COLO668 (cell line): Measurements from ENCODE around the gene RBMS3.

Source experiments
- DNase-seq: peaks from one replicate; lab custom pipeline; 2025; ENCODE audit not compliant: unreplicated experiment; lab: John Stamatoyannopoulos, UW

The RBMS3 gene

DNA sequence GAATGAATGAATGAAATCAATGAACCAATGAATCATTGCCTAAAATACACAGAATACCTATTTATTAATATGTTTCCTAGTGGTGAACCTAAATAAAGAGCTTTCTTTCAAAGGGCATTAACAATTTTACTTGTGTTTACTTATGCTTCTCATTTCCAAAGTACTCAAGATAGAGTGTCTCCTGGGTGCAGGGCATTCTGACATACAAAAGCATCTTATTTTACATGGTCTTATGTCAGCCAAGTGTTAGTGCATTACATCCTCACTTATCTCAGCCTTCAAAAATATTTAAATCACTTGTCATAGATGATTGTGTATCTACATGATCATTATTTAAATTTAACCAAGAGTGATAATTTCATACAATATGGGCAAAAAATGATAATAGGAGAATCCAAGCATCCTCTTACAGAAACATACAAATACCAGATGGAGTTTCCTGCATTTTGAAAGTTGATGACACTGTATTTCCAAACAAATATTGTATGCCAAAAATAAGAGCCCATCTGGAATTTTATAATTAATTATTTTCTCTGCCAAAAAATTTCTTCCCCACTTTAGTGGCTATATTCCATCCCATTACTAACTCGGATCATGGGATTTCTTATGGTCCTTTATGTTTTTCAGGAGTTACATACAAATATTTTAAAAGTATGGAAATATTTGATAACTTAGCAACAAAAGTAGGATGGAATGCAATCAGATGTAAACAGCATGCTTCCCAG, 279.0 kb downstream of the RBMS3 start:
- no peak for DNase-seq

DNA sequence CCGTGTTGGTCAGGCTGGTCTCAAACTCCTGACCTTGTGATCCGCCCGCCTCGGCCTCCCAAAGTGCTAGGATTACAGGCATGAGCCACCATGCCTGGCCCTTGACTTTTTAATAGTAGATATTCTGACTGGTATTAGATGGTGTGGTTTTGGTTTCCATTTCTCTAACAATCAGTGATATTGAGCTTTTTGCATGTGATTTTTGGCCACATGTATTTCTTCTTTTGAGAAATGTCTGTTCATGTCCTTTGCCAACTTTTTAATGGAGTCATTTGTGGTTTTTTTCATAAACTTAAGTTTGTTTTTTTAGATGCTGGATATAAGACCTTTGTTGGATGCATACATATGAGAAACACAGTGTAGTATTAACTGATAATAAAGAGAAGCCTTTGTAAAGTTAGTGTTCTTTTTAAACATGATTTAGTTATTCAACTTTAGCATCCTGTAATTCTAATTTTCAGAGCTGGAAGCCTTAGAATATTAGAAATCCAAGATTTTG, 280.8 kb downstream of the RBMS3 start:
- DNase-seq = no peak

DNA sequence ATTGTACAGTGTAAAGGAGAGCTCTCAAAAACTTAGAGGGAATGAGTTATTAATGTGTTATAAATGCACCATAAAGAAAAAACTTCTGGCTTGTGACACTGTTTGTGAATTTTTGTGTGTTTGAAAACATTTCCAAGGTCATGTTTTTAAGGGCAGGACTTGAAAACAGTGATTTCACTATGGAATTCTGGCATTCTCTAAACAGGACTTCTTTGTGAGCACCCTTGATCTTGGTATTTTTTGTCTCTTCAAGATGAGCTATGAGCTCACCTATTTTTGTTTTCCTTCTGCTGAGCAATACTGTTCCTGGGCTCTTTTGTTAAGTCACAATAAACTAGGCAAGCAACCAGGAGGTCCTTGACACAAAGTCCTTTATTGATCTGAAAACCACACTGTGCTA, 284.4 kb downstream of the RBMS3 start:
- DNase-seq = no peak

DNA sequence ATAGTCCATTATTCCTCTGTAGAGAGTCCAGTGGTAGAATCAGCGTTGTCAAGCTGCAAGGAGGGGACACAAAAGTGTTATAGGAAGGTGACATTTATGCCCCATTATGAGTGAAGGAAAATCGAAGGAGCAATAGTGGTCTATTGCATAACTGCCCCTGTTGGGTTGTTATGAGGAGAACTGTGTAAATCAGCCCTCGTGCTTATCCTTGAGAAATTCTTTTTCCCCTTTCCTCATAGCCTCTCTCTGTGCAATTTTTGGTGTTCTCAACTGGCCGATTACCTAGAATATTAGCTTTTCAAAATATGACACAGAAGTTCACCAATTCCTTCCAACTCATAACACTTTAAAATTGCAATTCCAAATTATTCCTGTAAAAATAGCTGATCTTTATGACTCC, 286.6 kb downstream of the RBMS3 start:
- DNase-seq = no peak

DNA sequence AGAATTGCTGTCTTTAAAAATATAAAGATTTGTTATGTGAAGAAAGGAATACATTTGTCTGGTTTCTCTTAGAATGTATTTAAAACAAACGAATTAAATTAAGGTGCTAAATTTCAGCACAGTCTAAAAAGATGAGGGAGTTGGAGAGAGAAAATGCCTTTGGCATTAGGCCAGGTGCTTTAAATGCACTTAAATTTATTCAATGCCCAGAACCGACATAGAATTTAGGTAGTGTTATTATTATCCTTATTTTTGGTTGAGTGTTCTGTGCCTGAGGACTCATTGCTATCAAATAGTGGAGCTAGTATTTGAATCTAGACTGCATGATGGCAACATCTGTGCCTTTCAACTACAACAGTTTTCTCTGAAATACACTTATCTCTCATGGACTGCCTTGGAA, 287.5 kb downstream of the RBMS3 start:
- no peak for DNase-seq

DNA sequence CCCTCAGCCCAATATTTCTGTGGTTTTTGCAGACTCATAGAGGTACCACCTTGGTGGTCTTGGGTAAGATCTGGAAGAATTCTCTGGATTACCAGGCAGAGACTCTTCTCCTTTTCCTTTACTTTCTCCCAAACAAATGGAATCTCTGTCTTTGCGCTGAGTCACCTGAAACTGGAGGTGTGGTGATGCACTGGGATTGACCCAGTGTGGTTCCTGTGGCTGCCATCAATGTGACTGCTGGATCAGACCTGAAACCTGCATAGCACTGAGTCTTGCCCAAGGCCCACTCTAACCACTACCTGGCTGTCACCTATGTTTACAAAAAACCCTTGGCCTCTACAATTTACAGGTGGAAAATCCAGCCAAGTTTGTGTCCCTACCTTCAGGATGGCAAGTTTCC, 295.3 kb downstream of the RBMS3 start:
- no peak for DNase-seq

DNA sequence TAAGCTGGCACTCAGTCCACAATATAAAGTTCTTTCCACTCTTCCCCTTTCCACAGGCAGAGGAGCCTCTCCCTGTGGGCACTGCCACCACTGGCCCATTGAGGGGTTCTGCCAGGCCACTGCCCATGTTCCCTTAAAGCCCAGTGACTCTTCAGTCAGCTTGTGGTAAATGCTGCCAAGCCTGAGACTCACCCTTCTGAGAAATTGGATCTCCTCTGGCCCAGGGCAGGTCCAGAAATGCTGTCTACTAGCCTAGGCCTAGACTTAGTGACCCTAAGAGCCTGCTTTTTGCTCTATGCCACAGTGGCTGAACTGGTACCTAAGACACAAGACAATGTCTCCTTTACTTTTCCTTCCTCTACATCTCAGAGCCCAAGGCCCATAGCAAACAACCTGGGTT, 295.8 kb downstream of the RBMS3 start:
- DNase-seq = no peak

DNA sequence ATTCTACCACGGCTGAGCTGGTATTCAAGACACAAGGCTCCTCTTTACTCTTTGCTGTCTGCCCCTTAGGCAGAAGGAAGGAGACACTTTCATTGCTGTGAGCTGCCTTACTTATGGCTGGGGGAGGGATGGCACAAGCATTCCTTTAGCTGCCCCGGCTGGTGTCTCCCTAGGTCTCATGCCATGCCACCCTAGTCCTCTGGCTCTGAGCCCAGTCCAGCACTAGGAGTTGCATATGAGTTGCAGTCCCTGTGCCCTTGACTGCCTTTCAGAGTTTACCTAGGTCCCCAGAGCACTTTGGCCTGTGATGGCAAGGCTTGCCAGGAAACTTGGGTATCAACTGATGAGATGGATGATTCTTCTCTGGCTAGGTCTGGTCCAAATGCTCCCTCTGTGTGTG, 296.4 kb downstream of the RBMS3 start:
- no peak for DNase-seq

DNA sequence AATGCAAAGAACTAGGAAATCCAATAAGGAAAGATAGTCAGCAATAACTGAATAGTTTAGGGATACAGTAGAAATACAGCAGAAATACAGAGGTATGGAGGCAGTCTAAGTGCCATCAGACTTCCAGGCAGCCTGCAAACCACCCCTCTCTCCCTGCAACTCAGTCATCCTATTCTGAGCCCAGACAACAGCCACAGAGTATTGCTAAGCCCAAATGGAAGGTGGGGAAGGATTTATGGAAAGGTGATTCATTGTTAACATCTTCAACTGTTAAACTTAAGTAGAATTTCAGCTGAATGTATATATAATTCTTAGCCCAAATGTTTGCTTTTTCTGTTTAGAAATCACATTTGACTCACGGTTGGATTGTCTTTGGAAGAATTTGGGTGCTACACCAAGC, 300.4 kb downstream of the RBMS3 start:
- no peak for DNase-seq

DNA sequence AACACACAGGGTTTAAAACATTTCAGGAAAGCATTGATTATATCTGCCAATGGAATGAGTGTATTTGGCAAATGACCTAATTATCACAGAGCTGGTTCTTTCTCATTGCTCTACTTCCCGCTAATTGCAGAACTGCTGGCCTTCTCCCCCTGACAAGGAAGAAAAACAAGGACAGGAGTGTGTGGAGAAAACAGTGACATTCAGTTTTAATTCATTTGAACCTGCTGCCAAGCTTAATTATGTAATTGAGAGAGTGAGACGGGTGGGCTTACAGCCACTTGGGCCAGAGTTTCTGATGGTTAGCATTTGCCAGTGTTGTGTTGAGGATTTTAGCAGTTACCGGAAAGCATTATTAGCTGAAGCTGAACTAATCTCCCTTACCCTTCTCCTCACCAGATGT, 301.4 kb downstream of the RBMS3 start:
- DNase-seq = no peak

DNA sequence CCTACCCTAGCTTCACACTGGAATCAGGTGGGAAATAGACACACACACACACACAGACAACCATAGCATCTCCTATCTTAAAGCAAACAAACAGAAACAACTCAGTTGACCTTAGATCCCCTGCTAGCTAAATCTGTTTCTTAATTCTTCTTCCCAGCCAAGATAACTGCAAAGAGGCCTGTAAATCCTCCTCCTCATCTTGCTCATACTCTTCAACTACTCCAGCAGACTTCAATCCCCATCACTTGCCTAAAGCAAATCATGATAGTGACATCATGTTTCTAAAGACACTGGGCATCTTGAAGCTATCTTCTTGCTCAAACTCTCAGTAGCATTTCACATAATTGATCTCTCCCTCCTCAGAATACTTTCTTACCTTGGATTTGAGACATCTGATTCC, 303.0 kb downstream of the RBMS3 start:
- no peak for DNase-seq

DNA sequence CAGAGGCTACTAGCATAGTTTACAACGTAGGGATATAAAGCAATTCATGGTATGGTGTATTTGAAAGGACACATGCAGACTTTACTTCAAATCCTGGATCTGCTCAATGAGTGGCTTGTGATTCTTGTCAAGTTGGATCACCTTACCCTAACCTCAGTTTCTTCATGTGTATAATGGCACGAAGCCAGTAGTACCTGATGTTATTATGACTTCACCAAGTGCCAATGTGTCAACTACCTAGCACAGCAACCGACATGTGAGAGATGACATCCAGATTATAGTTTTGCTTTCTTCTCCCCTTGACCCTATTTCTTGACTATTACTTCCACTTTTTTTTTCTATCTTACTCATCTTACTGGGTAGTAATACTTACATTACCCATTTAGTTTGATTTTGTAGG, 304.5 kb downstream of the RBMS3 start:
- no peak for DNase-seq

DNA sequence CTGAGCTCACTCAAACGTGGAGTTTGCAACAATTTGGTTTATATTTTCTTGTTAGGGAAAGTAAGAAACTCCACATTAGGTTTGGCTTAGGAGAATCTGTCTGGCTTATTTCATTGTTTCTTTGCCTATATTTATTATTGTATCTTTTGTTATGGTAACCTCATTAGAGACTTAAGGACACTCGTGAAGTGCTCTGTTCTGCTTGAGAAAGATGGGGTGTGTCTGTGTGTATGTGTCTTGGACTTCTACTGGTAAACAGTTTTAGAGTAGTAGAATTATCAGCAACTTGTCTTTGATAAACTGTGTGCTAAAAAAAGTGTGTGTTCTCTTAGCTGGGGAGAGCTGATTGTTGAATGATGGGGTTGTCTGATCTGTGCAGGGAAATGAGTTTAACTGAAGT, 306.5 kb downstream of the RBMS3 start:
- DNase-seq = no peak

DNA sequence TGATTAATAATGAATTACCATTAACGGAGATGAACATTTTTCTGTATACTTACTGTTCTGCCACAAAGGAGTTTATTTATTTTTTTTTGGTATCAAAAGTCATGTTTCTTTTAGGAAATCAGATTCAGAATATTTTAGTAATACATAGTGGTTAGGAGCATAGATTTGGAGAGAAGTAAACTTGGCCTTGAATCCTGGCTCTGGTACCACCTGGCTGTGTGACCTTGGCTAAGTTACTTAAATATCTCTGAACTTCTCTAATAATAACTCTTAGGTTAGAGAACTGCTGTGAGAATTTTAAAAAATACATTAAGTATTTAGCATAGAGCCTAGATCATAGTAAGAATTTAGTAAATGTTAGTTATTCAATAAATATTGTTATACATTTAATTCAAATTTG, 309.1 kb downstream of the RBMS3 start:
- no peak for DNase-seq

DNA sequence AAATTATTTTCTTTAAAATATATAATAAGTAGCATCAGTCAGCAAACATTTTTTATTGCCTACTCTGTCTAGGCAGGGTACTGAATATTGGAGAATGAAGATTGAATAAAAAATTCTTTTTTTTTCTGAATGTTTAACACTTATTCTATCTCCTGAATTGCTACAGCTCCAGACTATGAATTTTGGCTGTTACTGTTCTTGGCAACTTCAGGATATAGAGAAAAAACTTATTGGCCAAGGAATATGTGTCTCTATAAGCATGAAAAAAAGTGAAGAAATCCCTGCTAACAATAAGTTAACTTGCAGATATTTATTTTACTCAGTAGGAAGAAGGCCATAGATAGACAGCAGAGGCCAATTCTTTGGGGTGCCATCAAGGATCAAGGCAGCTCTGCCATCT, 309.6 kb downstream of the RBMS3 start:
- DNase-seq = no peak

DNA sequence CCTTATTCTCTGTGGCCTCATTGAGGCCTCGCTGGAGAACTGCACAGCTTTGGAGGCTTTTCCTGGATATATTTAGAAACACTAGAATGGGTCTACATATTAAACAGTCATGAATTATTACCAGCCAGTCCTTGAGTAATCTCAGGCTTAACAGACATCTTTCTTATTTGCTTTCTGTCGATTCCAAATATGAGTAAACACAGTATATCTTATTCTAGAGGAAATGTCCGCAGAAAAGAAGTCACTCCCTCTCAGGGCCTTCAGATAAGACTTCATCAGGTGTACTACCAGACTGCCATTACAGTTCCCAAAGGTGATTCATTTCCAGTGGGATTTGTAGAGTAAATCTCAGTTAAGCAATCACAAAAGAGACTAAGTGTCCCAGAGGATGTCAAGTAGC, 310.7 kb downstream of the RBMS3 start:
- no peak for DNase-seq

DNA sequence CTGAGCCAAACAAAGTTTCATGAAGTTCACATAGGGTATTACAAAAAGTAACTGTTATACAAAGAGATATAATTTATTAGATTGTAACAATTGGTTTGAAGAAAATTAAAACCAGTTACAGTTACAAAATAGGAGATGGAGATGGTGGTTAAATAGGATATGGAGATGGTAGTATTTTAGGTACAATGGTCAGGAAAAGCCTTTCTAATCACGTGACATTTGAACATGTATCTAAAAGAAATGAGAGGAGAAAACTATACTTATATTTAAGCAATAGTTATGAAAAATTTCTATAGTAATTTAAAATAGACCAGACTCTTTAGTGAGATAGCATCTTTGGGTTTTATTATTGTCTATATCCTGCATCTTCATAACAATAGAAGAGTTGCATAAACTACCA, 312.9 kb downstream of the RBMS3 start:
- no peak for DNase-seq

DNA sequence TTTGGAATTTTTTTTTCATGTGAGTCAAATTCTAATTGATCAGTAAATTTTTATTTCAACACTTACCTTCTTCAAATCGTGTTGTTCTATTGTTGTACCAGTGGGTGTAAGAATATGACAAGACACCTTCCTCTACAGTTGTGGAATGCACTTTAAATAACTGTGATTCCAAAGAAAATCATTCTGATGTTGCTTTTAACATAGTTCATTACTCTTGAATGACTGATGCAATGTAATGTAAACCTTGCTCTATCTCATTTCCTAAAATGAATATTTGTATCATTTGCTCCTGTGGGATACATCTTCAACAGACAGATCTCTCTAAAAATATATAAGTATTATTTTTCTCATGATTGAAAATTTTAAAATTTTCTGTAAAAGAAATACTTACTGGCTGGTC, 313.4 kb downstream of the RBMS3 start:
- DNase-seq = no peak

DNA sequence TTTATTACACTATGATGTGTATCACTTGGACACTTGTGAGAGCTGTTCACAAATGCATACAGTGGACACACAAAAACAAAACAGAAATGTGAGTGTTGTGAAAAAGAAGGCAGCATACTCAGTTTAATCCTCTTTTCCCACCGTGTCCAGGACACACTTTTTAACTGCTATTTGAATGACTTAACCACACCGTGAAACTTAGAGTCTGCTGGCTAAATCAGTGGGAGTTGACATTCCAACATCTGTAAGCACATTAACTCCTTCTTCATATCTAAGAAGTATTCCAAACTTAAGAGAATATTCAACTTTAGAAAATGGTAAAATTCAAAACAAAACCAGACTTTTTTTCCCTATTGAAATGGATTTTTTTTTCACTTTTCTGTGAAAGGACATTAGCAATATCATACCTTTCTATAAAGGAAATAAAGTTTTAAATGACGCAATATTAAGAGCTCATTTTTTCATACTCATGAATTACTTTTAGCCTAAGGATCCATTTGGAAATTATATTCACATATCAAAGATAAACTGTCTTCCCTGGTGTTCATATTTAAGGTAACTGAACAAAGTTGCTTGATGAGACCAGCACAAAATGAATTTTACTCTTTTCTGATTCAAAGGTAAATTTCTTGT, 316.6 kb downstream of the RBMS3 start:
- no peak for DNase-seq

DNA sequence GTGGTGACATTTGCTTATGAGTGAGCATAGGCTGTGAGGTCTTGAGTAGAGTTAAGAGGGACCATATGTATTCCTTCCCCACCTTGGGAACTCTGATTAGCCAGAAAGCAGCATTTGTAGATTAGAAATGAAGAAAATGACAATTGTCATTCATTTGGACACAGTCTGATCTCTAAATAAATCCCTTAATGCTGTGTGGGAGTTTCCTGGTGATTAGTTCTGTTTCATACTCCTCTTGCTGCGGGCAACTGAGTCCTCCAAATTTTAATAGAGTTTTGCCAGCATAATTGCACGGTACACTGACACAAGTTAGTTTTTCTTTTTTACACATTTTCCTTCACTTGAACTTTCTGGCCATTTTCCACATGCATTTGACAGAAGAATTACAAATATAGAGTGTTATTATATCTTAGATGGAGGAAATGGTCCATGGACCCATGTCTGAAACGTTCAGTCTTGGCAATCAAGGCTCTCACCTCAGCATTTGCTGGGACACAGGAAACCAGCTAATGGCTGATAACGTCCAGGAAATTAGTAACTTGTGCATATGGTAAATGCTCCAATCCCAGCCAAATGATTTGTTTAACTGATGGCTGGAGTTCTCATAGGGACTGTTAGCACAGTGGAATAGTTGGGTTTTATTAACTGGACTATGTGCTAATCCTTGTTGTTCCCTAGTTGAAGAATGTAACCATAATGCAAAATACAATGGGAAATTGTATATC, 321.2 kb downstream of the RBMS3 start:
- DNase-seq = no peak

DNA sequence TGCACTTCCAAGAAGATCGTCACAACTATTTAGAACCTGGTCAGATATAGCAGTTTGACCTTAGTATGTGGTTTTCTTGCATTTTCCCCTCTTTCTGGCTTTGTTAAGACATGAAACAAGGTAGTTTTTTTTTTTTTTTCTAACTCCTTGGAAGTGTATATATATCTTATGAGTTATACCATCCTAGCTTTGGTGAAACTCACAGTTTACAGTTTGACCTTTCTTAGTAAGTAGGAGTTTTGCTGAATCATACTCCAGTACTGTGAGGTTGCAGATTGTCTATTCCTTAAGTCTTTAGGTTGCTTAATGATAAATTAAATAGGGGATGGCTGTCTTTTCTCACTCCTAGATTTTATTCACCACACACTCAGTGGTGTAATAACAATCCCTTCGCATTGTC, 325.0 kb downstream of the RBMS3 start:
- DNase-seq = no peak

DNA sequence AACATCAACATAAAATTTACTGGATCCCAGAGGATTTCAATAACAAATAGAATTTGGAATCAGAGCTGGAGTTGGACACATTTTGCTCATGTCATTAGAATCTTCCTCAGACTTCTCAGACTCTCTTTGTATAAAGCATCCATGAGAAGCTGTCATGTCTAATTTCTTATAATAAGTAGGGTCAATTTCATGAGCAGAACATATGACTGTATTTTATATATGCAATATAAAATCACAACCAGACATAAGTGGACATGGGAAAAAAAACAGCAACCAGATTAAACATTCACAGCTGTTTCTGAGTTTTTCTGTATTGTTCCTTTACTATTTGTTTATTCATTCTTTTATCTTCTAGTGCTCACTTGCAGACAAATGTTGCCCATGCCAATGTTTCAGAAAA, 325.5 kb downstream of the RBMS3 start:
- no peak for DNase-seq
